Esophagus squamous epithelium (tissue), 5 donors: ENCODE results near the gene GADD45GIP1. TPM values are rescaled to one million over a fixed set of nuclear protein-coding genes. Genes with fewer than 3 reads are reported as not detected.

Experiments
- DNase-seq: peaks from one replicate; lab custom pipeline; 2025; lab: John Stamatoyannopoulos, UW
- H3K27ac ChIP-seq, 4 donors: fragments of 200-600 bp; sonication (generic); one replicate each; pipeline ENCODE4 v1.5.1; 2016 to 2019; ENCODE audit warnings: mild to moderate bottlenecking in 1 of 4
- H3K27me3 ChIP-seq, 4 donors: fragments of 200-600 bp; sonication (generic); 1 replicate in 3 of 4; 2 replicates in 1 of 4; pipeline versions ENCODE4 v1.5.1 to v1.6.0; 2017 to 2021; ENCODE audit warnings: antibody characterized with exemption in 1 of 4
- H3K36me3 ChIP-seq, 3 donors: fragments of 200-600 bp; sonication (generic); one replicate each; pipeline ENCODE4 v1.5.1; 2016 to 2019
- H3K4me1 ChIP-seq, 3 donors: fragments of 200-600 bp; sonication (generic); one replicate each; pipeline ENCODE4 v1.5.1; 2017 to 2019
- H3K4me3 ChIP-seq, 4 donors: fragments of 200-600 bp; sonication (generic); 1 replicate in 3 of 4; 2 replicates in 1 of 4; pipeline ENCODE4 v1.5.1; 2016 to 2019; ENCODE audit warnings: mild to moderate bottlenecking in 2 of 4, moderate library complexity in 1 of 4
- H3K9me3 ChIP-seq, 3 donors: fragments of 200-600 bp; sonication (generic); one replicate each; pipeline ENCODE4 v1.5.1; 2016 to 2019
- POLR2A ChIP-seq, 4 donors: fragments of 450-650 bp; IDR thresholded peaks; one replicate each; pipeline ENCODE4 v1.6.1; 2017; ENCODE audit warnings: antibody characterized with exemption in 4 of 4, mild to moderate bottlenecking in 4 of 4, moderate library complexity in 3 of 4
- WGBS, 2 donors: methylation state at CpG; one replicate each; pipeline ENCODE4 v1.1.5; 2018; 5-methylcytosine and 5-hydroxymethylcytosine counted together
- intact Hi-C: fragments of 100-400 bp; cut with DNase I; formaldehyde crosslinking; loops from one replicate; pipeline ENCODE4 v1.15.0; 2022
- total RNA-seq, 4 donors: library from RNA; depleted of rRNA; stranded (reverse); fragments of >200 nt; gene quantifications; one replicate each; pipeline ENCODE4 v1.1.0, GENCODE V29; 2016
- TF ChIP-seq, protein P1 (sequence below), 6 experiments: fragments of 450-650 bp in 4 of 6; fragments of 200-600 bp in 2 of 6; sonication (generic) in 2 of 6; IDR thresholded peaks; one replicate each; pipeline ENCODE4 v1.5.1; 2016 to 2019; ENCODE audit warnings: antibody characterized with exemption in 6 of 6, mild to moderate bottlenecking in 4 of 6, moderate library complexity in 4 of 6
- donor health status: DM: yes; HTN: yes; CAD: no.

The GADD45GIP1 gene
- total RNA-seq, 4 donors from 2014 or later, result 34.4 to 59.7 (median 44.9) TPM

DNA sequence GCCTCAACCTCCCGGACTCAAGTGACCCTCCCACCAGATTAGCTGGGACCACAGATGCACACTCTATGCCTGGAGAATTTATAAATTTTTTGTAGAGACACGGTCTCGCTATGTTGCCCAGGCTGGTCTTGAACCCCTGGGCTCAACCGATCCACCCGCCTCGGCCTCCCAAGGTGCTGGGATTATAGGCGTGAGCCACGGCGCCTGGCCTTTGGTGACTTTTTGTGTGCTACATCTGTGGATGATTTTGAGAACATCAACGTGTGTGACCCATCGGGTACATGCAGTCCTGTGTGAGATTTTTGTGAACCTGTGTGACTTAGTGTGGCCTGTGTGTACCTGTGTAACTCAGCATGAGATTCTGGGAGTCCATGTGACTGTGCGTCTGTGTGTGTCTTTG is 29.7 kb upstream of the GADD45GIP1 start:
- Histone ChIP-seq H3K27me3 (no peaks in the 10 kb centered on the region), H3K4me1 (peaks cover 0 to 22% (median 0%) of the 10 kb centered on the region in 3 donors), H3K9me3 (no peaks in the 10 kb centered on the region), H3K4me3 (no peak overlapping the region), H3K27ac (no peak overlapping the region), H3K36me3 (no peaks in the 10 kb centered on the region)
- 96 to 100% methylated on average over 3 to 12 of the region's 12 CpGs for WGBS, 2 donors
- no peak for DNase-seq
- intact Hi-C loops, result no loop called here
- TF ChIP-seq, protein P1, sequence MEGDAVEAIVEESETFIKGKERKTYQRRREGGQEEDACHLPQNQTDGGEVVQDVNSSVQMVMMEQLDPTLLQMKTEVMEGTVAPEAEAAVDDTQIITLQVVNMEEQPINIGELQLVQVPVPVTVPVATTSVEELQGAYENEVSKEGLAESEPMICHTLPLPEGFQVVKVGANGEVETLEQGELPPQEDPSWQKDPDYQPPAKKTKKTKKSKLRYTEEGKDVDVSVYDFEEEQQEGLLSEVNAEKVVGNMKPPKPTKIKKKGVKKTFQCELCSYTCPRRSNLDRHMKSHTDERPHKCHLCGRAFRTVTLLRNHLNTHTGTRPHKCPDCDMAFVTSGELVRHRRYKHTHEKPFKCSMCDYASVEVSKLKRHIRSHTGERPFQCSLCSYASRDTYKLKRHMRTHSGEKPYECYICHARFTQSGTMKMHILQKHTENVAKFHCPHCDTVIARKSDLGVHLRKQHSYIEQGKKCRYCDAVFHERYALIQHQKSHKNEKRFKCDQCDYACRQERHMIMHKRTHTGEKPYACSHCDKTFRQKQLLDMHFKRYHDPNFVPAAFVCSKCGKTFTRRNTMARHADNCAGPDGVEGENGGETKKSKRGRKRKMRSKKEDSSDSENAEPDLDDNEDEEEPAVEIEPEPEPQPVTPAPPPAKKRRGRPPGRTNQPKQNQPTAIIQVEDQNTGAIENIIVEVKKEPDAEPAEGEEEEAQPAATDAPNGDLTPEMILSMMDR (IDR thresholded peaks at IDR 0.05), result no peak
- no peak for TF ChIP-seq POLR2A (IDR thresholded peaks at IDR 0.05)

DNA sequence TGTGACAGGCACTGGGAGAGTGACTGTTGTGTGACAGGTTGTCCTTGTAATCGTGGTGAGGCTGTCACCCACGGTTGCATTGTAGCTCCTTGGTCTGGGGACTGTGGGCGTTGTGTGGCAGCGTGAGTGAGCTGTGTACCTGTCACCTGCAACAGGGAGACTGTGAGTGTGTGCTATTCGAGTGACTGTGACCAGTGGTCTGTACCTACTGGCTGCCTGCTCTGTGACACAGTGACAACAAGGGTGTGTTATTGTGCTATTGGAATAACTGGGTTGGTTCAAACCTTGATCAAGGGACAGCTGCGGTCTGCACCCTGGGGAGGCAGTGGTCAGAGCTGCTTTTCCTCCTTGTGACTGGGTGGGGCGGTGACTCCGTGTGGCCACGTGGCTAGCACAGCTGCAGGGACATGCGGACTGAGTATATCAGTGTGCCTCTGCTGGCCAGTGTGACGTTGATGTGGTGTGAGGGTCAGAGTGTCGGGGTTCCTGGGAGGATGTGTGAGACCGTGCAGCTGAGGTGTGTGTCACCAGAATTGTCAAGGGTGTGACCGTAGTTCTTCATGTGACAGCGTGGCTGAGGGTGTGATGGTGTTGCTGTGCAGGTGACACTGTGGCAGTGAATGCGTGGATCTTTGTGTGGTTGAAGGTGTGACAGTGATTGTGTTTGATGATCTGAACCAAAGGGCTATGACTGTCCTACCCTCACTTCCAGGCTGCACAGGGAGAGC is 28.2 kb upstream of the GADD45GIP1 start:
- Histone ChIP-seq H3K36me3 (no peaks in the 10 kb centered on the region), H3K27ac (peak overlapping the region in 1 of 4 donors; percentile 62), H3K9me3 (no peaks in the 10 kb centered on the region), H3K4me3 (no peak overlapping the region), H3K4me1 (peaks cover 0 to 22% (median 0%) of the 10 kb centered on the region in 3 donors), H3K27me3 (no peaks in the 10 kb centered on the region)
- TF ChIP-seq, protein P1 (IDR thresholded peaks at IDR 0.05), result no peak
- TF ChIP-seq POLR2A (IDR thresholded peaks at IDR 0.05), result no peak
- intact Hi-C loops, result no loop called here
- 68% methylated on average over 11 to 16 of the region's 16 CpGs for WGBS, 2 donors
- DNase-seq, result no peak

DNA sequence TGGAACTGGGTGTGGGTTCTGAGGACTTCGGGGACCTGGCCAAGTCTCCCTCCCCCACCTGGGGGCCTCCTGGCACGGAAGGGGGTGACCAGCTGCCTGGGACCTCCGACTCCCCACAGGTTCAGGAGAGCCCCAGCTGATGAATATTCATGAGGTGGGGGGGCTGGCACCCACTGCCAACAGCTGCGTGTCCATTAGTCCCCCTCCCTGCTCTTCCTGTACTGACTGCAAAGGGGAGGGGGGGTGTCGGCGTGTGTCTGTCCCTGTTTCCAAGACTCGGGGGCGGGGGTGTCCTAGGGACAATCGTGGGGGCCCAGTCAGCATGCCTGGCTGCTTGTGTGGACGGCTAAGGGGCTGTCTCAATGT is 27.6 kb upstream of the GADD45GIP1 start:
- intact Hi-C loops, result loop anchor here (5.0 kb wide), 2 partner anchors 78 to 108 kb away; no protein-coding TSS in a partner anchor
- Histone ChIP-seq H3K4me3 (no peak overlapping the region), H3K36me3 (no peaks in the 10 kb centered on the region), H3K9me3 (no peaks in the 10 kb centered on the region), H3K27ac (peak overlapping the region in 1 of 4 donors; percentile 62), H3K4me1 (peaks cover 0 to 22% (median 0%) of the 10 kb centered on the region in 3 donors), H3K27me3 (no peaks in the 10 kb centered on the region)
- TF ChIP-seq, protein P1 (IDR thresholded peaks at IDR 0.05), result no peak
- TF ChIP-seq POLR2A (IDR thresholded peaks at IDR 0.05), result no peak
- DNase-seq, result no peak
- WGBS, 2 donors, result 33 to 40% methylated on average over 2 of the region's 10 CpGs

DNA sequence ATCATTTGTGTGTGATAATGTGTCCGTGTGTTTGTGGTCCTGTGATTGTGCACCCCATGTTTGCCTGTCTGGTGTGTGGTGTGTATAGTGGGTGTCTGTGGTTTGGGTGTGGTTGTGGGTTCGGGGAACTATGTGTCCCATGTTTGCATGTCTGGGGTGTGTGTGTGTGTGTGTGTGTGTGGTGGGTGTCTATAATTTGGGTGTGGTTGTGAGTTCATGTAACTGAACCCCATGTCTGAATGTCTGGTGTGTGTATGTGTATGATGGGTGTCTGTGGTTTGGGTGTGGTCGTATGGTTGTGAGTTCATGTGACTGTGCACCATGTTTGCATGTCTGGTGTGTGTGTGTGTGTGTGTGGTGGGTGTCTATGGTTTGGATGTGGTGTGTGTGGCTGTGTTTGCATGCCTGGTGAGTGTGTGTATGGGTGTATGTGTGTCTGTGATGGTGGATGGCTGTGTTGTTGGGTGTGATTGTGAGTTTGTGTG is 27.2 kb upstream of the GADD45GIP1 start:
- TF ChIP-seq, protein P1 (IDR thresholded peaks at IDR 0.05), result no peak
- no peak for TF ChIP-seq POLR2A (IDR thresholded peaks at IDR 0.05)
- no peaks in the 10 kb centered on the region for H3K27me3 ChIP-seq
- 57 to 73% methylated on average over 3 of the region's 3 CpGs for WGBS, 2 donors

DNA sequence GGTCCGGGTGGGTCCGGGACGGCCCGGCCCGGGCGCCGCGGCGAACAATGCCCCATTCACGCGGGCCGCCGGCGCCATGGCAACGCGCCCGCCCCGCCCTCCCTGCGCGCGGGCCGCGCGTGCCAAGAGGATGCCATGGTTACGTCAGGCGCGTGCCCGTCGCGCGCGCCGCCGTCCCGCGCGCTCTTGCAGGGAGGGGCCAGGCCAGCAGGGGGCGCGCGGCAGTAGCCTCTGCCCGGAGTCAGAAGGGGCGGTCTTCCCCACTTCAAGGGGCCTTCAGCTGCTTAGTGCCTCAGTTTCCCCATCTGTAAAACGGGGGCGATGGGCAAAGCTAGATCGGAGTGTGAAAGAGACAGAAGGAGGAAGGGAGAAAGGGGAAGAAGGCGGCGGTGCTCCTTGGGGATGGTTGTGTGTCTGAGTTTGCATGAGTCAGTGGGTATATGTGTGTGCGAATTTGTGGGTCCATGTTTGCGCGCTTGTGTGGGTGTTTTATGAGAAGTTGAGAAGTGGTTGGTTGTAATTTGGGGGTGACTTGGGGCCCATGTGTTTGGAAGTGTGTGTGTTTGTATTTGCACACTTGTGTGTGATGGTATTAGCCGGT is 26.6 kb upstream of the GADD45GIP1 start:
- peak overlapping the region in 3 of 4 donors; percentile 14 to 50 (median 36) for H3K4me3 ChIP-seq
- TF ChIP-seq, protein P1 (IDR thresholded peaks at IDR 0.05), result peak; percentile 88 to 100 (median 99)
- TF ChIP-seq POLR2A (IDR thresholded peaks at IDR 0.05), result no peak
- H3K4me1 ChIP-seq, result peaks cover 0 to 22% (median 0%) of the 10 kb centered on the region in 3 donors
- H3K36me3 ChIP-seq, result no peaks in the 10 kb centered on the region
- peak overlapping the region in 1 of 4 donors; percentile 2 for H3K27ac ChIP-seq
- no peaks in the 10 kb centered on the region for H3K27me3 ChIP-seq
- intact Hi-C loops, result loop anchor here (5.0 kb wide), 2 partner anchors 79 to 109 kb away; no protein-coding TSS in a partner anchor
- H3K9me3 ChIP-seq, result no peaks in the 10 kb centered on the region
- DNase-seq, result no peak
- 12 to 47% methylated on average over 9 to 29 of the region's 51 CpGs for WGBS, 2 donors

More for the DNA sequence above, 27.2 kb upstream of the GADD45GIP1 start:
- Histone ChIP-seq H3K36me3 (no peaks in the 10 kb centered on the region), H3K4me1 (peaks cover 0 to 22% (median 0%) of the 10 kb centered on the region in 3 donors), H3K4me3 (no peak overlapping the region), H3K27ac (no peak overlapping the region), H3K9me3 (no peaks in the 10 kb centered on the region)
- intact Hi-C loops, result loop anchor here (5.0 kb wide), 2 partner anchors 78 to 108 kb away; no protein-coding TSS in a partner anchor
- no peak for DNase-seq
